ENCODE results near the gene SSUH2.

GRCh38 chr3:8593021-8593827, 51.4 kb downstream of the SSUH2 start:
- TF ChIP-seq NFE2L2 (IDR thresholded peaks at IDR 0.05; ENCODE audit: low read depth, low read length): no peak
- TF ChIP-seq CHD1 (IDR thresholded peaks at IDR 0.05; ENCODE audit: low read depth, low read length): no peak
- no peak for TF ChIP-seq CTCF (conservative IDR thresholded peaks at IDR 0.05; ENCODE audit: low read depth, low read length)
- no peak for TF ChIP-seq SMC3 (IDR thresholded peaks at IDR 0.05; ENCODE audit: low read depth, low read length)
- TF ChIP-seq MAFK (IDR thresholded peaks at IDR 0.05; ENCODE audit: low read depth, low read length): 0 out of 2 replicates have a peak, but pooled peaks have one; percentile 13
- no peak for TF ChIP-seq POLR2A (IDR thresholded peaks at IDR 0.05; ENCODE audit: low read depth, low read length)
- no peak for TF ChIP-seq BHLHE40 (IDR thresholded peaks at IDR 0.05; ENCODE audit: low read depth, low read length)
- no peak for TF ChIP-seq USF2 (IDR thresholded peaks at IDR 0.05; ENCODE audit: low read depth, low read length)
